Ureter (tissue), 1 donor: ENCODE results near the gene SETD2. TPM values are rescaled to one million over a fixed set of nuclear protein-coding genes. Genes with fewer than 3 reads are reported as not detected.
A peak's percentile ranks its signal among the peaks of the same experiment; 100 is the strongest.
"Not testable (repeated sequence)": the region's sequence is repeated elsewhere in the genome, so short reads cannot be mapped to it uniquely, and the experiment has no call there.

Experiments
- DNase-seq: peaks from one replicate; pipeline ENCODE4 v3.0.0-alpha.2; 2020; ENCODE audit warnings: low spot score
- total RNA-seq: library from RNA; stranded (reverse); gene quantifications from one replicate; pipeline ENCODE4 v1.2.4, GENCODE V29; 2023
- donor health status: DM: yes; HTN: yes; CAD: no.

Gene SETD2
- total RNA-seq, result 68.9 TPM

GRCh38 chr3:47164007-47164881 lies at the start of gene SETD2:
TSS of gene SETD2 (minus strand) at chr3:47164113. CDS start at chr3:47163924, 189 bp downstream.
- DNase-seq, result peak; percentile 95

- no peak for DNase-seq
Measured at GRCh38 chr3:47210863-47211405, 47.0 kb upstream of the SETD2 start.

- not testable (repeated sequence) for DNase-seq
Measured at GRCh38 chr3:47206022-47206421, 42.1 kb upstream of the SETD2 start.

GRCh38 chr3:47204875-47205274 lies 41.0 kb upstream of the SETD2 start:
- no peak for DNase-seq

GRCh38 chr3:47202542-47202941 lies 38.6 kb upstream of the SETD2 start:
- DNase-seq, result no peak

GRCh38 chr3:47197287-47197686 lies 33.4 kb upstream of the SETD2 start:
- no peak for DNase-seq

- DNase-seq, result no peak
Measured at GRCh38 chr3:47194994-47195393, 31.1 kb upstream of the SETD2 start.

- DNase-seq, result no peak
Measured at GRCh38 chr3:47193871-47194859, 30.3 kb upstream of the SETD2 start.

- DNase-seq, result no peak
Measured at GRCh38 chr3:47186285-47186684, 22.4 kb upstream of the SETD2 start.

GRCh38 chr3:47181685-47182084 lies 17.8 kb upstream of the SETD2 start:
- DNase-seq, result not testable (repeated sequence)

GRCh38 chr3:47180011-47180410 lies 16.1 kb upstream of the SETD2 start:
- DNase-seq, result not testable (repeated sequence)

GRCh38 chr3:47176582-47176981 lies 12.7 kb upstream of the SETD2 start:
- DNase-seq, result no peak

- DNase-seq, result peak; percentile 51
Measured at GRCh38 chr3:47163169-47164006, 525 bp downstream of the SETD2 start.

- DNase-seq, result no peak
Measured at GRCh38 chr3:47162697-47163168, 1.2 kb downstream of the SETD2 start.

GRCh38 chr3:47161983-47162696 lies 1.8 kb downstream of the SETD2 start:
- DNase-seq, result no peak

GRCh38 chr3:47159820-47160219 lies 4.1 kb downstream of the SETD2 start:
- DNase-seq, result no peak

GRCh38 chr3:47158208-47158607 lies 5.7 kb downstream of the SETD2 start:
- no peak for DNase-seq

GRCh38 chr3:47156396-47156795 lies 7.5 kb downstream of the SETD2 start:
- DNase-seq, result no peak

- DNase-seq, result no peak
Measured at GRCh38 chr3:47152578-47152977, 11.3 kb downstream of the SETD2 start.

GRCh38 chr3:47151836-47152235 lies 12.1 kb downstream of the SETD2 start:
- no peak for DNase-seq
